Muscle layer of colon (tissue), 2 donors: ENCODE measurements around the gene GPC4.
A peak's percentile ranks its signal among the peaks of the same experiment; 100 is the strongest.
"Not testable (repeated sequence)": the region's sequence is repeated elsewhere in the genome, so short reads cannot be mapped to it uniquely, and the experiment has no call there.

ENCODE experiments used
- H3K27ac ChIP-seq: one replicate; pipeline ENCODE4 v1.7.0; 2013; ENCODE audit warnings: low read depth, mild to moderate bottlenecking, low read length, moderate library complexity
- H3K27me3 ChIP-seq, 2 donors: one replicate each; pipeline ENCODE4 v1.7.0; 2013; ENCODE audit warnings: low read length in 2 of 2, mild to moderate bottlenecking in 2 of 2; ENCODE audit not compliant: insufficient read depth in 2 of 2, control insufficient read depth in 1 of 2
- H3K36me3 ChIP-seq: one replicate; pipeline ENCODE4 v1.7.0; 2013; ENCODE audit warnings: mild to moderate bottlenecking, low read length; ENCODE audit not compliant: insufficient read depth
- H3K4me1 ChIP-seq: one replicate; pipeline ENCODE4 v1.7.0; 2013; ENCODE audit warnings: mild to moderate bottlenecking, low read length; ENCODE audit not compliant: insufficient read depth
- H3K4me3 ChIP-seq, 2 donors: one replicate each; pipeline ENCODE4 v1.7.0; 2013; ENCODE audit warnings: low read length in 2 of 2, low read depth in 1 of 2, mild to moderate bottlenecking in 1 of 2, moderate library complexity in 1 of 2
- H3K9ac ChIP-seq: one replicate; pipeline ENCODE4 v1.7.0; 2013; ENCODE audit warnings: low read length
- H3K9me3 ChIP-seq: one replicate; pipeline ENCODE4 v1.7.0; 2013; ENCODE audit warnings: mild to moderate bottlenecking, low read length
- donor health status: abdominal sarcoma.
- donor health status: Adenocarcinoma of cecum.

Gene GPC4

DNA sequence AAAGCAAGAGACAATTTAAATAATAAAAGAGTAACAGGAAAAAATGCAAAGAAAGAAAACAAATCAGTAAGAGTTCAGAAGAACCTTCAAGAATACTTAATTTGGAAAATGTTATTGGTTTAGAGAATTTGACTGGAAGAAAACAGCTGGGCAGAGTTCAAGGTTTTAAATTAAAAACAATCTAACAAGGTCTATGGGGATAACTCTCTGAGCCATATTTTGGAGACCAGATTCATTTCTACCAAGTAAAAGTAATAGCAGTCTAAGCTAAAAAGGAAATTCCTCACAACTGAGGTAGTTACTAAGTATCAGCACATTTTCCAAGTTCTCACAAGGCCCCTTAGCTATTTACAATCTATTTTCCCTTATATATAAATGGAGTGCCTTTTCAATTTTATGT, 114.7 kb downstream of the GPC4 start:
- H3K9me3 ChIP-seq: no peaks in the 10 kb centered on the region
- H3K9ac ChIP-seq: no peak overlapping the region
- peaks cover 3% of the 10 kb centered on the region for H3K36me3 ChIP-seq
- H3K27me3 ChIP-seq: no peaks in the 10 kb centered on the region
- peaks cover 3% of the 10 kb centered on the region for H3K4me1 ChIP-seq
- H3K4me3 ChIP-seq: no peak overlapping the region
- no peak overlapping the region for H3K27ac ChIP-seq

DNA sequence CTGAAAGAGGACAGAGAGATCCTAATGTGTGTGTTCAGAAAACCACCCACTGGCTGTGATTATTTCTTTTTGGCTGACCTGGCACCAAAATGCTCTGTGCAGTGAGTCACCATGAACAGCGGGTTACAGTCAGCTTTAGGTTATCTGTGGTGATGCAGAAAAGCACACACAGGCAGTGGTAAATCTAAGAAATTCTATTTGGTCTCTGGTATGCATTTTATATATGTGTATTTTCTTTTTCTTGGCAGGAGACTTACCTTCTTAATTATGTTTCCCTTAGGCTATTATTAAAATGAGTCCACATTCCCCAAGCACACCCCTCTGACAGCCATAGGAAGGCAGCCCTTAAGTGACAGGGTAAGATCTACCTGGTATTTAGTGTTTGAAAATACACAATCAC, 118.0 kb downstream of the GPC4 start:
- Histone ChIP-seq H3K9me3 (no peaks in the 10 kb centered on the region), H3K27me3 (no peaks in the 10 kb centered on the region), H3K36me3 (peaks cover under 1% of the 10 kb centered on the region), H3K4me1 (peaks cover 3% of the 10 kb centered on the region), H3K4me3 (no peak overlapping the region), H3K9ac (no peak overlapping the region), H3K27ac (no peak overlapping the region)

DNA sequence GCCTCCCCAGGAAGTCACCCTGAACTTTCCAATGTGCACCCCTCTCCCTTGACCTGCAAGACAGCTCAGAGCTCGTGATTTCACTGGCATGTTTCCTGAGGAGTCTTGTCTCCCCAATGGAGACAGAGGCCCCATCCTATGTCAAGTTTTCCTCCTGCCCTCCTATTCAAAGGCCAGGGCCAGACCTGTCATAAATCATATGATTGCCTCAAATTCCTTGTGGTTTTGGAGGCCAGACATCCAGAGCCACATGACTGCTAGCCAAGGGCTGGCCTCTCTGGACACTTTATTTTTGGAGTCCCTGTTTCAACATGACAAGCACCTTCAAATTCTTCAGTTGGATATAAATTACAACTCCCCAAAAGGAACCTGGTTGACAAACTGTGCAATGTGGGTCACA, 121.2 kb downstream of the GPC4 start:
- Histone ChIP-seq H3K9ac (no peak overlapping the region), H3K27ac (no peak overlapping the region), H3K4me1 (no peaks in the 10 kb centered on the region), H3K27me3 (no peaks in the 10 kb centered on the region), H3K9me3 (no peaks in the 10 kb centered on the region), H3K36me3 (no peaks in the 10 kb centered on the region), H3K4me3 (no peak overlapping the region)

DNA sequence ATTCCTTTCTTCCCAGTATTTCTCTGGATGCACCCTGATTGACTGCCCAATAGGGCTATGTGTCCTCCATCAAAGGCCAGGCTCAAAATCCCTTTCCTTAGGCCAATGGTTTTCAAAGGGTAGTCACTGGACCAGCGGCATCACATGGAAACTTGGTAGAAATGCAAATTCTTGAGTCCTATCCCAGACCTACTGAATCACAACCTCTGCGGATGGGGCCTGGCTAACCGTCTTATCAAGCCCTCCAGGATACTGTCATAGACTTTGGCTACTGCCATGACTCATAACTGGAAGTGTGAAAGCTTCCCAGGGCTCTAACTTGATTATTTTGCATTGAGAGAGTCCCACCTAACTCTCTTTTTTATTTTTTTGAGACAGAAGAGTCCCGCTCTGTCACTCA, 125.2 kb downstream of the GPC4 start:
- no peaks in the 10 kb centered on the region for H3K36me3 ChIP-seq
- H3K9ac ChIP-seq: no peak overlapping the region
- H3K4me1 ChIP-seq: no peaks in the 10 kb centered on the region
- no peaks in the 10 kb centered on the region for H3K27me3 ChIP-seq
- no peaks in the 10 kb centered on the region for H3K9me3 ChIP-seq
- no peak overlapping the region for H3K27ac ChIP-seq
- no peak overlapping the region for H3K4me3 ChIP-seq

DNA sequence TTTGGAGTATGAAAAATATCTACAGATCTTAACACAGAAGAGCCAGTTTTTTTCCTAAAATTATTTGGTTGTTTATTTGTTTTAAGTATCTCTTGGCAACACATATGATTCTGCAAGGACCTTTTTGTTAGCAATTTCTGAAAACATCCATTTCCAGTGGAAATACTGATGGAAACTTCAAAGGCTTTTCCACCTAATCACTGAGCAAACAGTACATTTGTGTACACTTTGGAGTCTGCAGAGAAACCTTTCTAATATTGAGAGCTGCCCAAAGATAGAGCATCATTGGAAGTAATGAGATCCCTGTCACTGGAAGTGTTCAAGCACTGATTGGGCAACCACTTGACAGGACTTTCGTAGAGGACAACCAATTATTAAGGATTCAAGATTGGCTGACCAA, 127.4 kb downstream of the GPC4 start:
- Histone ChIP-seq H3K27ac (no peak overlapping the region), H3K4me1 (no peaks in the 10 kb centered on the region), H3K27me3 (no peaks in the 10 kb centered on the region), H3K4me3 (no peak overlapping the region), H3K9me3 (no peaks in the 10 kb centered on the region), H3K9ac (no peak overlapping the region), H3K36me3 (no peaks in the 10 kb centered on the region)

DNA sequence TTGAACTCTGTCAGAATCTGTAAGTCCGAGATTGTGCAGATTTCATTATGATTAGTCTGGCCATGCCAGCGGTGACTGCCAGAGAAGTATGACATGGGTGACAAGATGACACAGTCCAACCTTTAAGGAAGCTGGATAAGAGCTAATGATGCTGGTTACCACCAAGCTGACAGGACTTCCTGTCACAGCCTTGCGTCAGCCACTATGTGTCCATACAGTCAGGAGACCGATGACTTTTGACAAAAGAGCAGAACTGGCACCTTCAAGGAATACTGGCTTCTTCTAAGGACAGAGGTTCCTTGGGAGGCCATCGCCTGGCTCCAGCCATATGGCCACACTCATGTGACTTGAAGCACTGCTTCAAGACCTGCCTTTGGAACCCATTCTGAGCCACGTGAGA, 129.9 kb downstream of the GPC4 start:
- Histone ChIP-seq H3K9ac (no peak overlapping the region), H3K36me3 (no peaks in the 10 kb centered on the region), H3K4me1 (no peaks in the 10 kb centered on the region), H3K27ac (no peak overlapping the region), H3K9me3 (no peaks in the 10 kb centered on the region), H3K27me3 (no peaks in the 10 kb centered on the region), H3K4me3 (no peak overlapping the region)

DNA sequence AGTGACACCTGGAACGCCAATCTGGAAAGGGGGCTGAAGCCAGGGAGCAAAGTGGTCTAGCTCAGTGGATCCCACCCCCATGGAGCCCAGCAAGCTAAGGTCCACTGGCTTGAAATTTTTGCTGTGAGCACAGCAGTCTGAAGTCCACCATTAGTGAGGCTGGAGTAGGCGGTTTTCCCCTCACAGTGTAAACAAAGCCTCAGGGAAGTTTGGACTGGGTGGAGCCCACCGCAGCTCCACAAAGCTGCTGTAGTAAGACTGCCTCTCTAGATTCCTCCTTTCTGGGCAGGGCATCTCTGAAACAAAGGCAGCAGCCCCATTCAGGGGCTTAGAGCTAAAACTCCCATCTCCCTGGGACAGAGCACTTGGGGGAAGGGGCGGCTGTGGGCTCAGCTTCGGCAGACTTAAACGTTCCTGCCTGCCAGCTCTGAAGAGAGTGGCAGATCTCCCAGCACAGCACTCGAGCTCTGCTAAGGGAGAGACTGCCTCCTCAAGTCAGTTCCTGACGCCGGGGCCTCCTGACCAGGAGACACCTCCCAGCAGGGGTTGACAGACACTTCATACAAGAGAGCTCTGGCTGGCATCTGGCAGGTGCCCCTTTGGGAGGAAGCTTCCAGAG, 136.1 kb downstream of the GPC4 start:
- not testable (repeated sequence) for H3K27me3 ChIP-seq, H3K27ac ChIP-seq, H3K4me3 ChIP-seq, H3K9me3 ChIP-seq, H3K9ac ChIP-seq, H3K36me3 ChIP-seq, H3K4me1 ChIP-seq

DNA sequence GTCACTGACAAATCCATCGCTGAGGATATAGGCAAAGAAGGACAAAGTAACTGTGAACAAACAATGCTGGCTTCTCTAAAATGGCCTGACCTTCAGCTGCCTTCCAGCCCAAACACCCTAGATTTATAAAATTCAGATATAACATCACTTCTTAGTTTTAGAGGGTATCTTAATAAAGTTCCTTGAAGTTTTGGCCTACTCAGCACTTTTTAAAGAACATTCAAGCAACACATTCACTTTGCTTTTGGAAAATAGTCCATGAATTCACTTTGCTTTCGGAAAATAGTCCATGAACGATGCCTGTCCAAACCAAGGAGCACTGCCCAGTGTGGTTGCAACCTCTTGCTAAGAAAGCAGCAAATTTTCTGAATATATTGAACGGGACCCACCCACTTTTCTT, 142.1 kb downstream of the GPC4 start:
- Histone ChIP-seq H3K27me3 (no peaks in the 10 kb centered on the region), H3K4me1 (no peaks in the 10 kb centered on the region), H3K9ac (no peak overlapping the region), H3K27ac (no peak overlapping the region), H3K9me3 (no peaks in the 10 kb centered on the region), H3K36me3 (no peaks in the 10 kb centered on the region), H3K4me3 (no peak overlapping the region)

DNA sequence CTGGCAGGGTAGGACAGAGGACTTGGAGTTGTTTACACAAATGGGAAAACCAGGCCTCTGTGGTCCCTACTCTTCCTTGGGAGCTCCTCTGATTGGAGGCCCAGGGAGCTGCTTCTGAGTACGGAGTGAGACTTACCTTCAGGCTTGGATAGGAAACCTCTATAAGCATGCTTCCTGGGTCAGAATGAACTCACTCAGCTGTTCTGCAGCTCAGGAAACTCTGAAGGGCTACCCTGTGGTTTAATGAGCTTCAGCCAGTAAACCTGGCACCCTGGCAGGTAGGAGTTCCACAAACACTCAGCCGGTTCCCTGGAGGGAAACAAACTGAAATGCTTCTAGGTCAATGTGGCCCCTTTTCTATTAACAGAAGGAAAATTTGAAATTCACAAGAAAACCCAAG, 146.1 kb downstream of the GPC4 start:
- H3K27ac ChIP-seq: no peak overlapping the region
- H3K36me3 ChIP-seq: no peaks in the 10 kb centered on the region
- no peak overlapping the region for H3K9ac ChIP-seq
- H3K4me1 ChIP-seq: no peaks in the 10 kb centered on the region
- H3K4me3 ChIP-seq: no peak overlapping the region
- peaks cover 0 to 4% of the 10 kb centered on the region in 2 donors for H3K27me3 ChIP-seq
- H3K9me3 ChIP-seq: no peaks in the 10 kb centered on the region

DNA sequence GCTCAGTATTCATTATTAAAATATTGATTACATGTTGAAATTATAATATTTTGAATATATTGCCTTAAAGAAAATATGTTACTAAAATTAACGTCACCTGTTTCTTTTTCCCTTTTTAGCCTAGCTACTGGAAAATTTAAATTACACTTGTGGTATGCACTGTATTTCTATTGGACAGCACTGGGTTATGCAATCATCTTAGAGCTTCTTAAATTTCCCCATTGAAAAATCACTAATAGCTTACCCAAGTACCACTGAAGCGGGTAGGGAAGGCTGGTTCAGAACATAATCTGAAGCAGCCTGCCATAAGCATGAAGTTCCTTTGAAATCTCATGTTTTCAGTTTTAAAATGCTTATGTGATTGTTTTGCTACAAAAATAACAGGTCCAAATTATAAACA, 147.7 kb downstream of the GPC4 start:
- no peak overlapping the region for H3K4me3 ChIP-seq
- no peaks in the 10 kb centered on the region for H3K4me1 ChIP-seq
- no peaks in the 10 kb centered on the region for H3K36me3 ChIP-seq
- no peaks in the 10 kb centered on the region for H3K9me3 ChIP-seq
- H3K27ac ChIP-seq: no peak overlapping the region
- peaks cover 0 to 4% of the 10 kb centered on the region in 2 donors for H3K27me3 ChIP-seq
- H3K9ac ChIP-seq: no peak overlapping the region

DNA sequence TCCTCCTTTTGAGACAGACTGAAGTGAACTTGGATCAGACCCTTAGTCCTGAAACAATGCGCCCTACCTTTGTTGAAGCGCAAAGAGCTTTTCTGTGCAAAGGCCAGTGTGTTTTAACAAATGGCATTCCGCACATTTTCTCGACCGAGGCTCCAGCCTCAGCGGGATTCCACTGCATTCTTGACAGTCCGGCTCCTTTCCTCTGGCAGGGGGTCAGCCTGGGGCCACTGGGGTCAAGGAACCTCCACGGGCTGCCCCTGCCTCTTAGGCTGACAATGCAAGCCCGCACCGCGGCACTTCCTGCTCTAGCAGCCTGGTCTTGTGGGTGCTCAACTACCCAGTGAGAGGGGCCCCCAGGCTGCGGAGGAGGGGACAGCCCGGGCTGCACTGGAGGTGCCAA, 150.0 kb downstream of the GPC4 start:
- Histone ChIP-seq H3K4me3 (peak overlapping the region in 1 of 2 donors; percentile 14), H3K4me1 (no peaks in the 10 kb centered on the region), H3K9me3 (no peaks in the 10 kb centered on the region), H3K36me3 (no peaks in the 10 kb centered on the region), H3K27ac (no peak overlapping the region), H3K27me3 (peaks cover 0 to 4% of the 10 kb centered on the region in 2 donors), H3K9ac (no peak overlapping the region)

DNA sequence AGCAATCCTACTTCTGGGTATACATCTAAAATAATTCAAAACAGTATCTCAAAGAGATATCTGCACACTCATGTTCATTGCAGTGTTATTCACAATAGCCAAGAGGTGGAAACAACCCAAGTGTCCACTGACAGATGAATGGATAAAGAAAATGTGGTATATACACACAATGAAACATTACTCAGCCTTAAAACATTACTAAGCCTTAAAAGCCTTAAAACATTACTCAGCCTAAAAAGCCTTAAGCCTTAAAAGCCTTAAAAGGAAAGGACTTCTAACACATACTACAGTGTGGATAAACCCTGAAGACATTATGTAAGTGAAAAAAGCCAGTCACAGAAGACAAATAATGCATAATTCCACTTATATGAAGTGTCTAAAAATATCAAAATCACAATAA, 156.8 kb downstream of the GPC4 start:
- Histone ChIP-seq H3K27me3 (no peaks in the 10 kb centered on the region), H3K4me3 (no peak overlapping the region), H3K36me3 (no peaks in the 10 kb centered on the region), H3K4me1 (no peaks in the 10 kb centered on the region), H3K9ac (no peak overlapping the region), H3K9me3 (no peaks in the 10 kb centered on the region), H3K27ac (no peak overlapping the region)
